ENCODE data around the gene ARHGAP6. TPM values are rescaled to one million over a fixed set of nuclear protein-coding genes. Genes with fewer than 3 reads are reported as not detected.

Gene ARHGAP6
- total RNA-seq, 2 experiments from 2014 or later: not detected

- no peak for ATAC-seq
- no peak overlapping the region for H3K27ac Mint-ChIP-seq
- no peak for DNase-seq
- no peaks in the 10 kb centered on the region for H3K4me1 Mint-ChIP-seq (ENCODE audit: low read depth)
- H3K36me3 Mint-ChIP-seq (ENCODE audit: low read depth): no peaks in the 10 kb centered on the region
- POLR2A ChIA-PET: no interaction called here
- intact Hi-C loops (cut with micrococcal nuclease): no loop called here
- H3K9me3 Mint-ChIP-seq: no peaks in the 10 kb centered on the region
- CTCF ChIA-PET: no interaction called here
- H3K27me3 Mint-ChIP-seq: no peaks in the 10 kb centered on the region
- TF ChIP-seq, protein P1, sequence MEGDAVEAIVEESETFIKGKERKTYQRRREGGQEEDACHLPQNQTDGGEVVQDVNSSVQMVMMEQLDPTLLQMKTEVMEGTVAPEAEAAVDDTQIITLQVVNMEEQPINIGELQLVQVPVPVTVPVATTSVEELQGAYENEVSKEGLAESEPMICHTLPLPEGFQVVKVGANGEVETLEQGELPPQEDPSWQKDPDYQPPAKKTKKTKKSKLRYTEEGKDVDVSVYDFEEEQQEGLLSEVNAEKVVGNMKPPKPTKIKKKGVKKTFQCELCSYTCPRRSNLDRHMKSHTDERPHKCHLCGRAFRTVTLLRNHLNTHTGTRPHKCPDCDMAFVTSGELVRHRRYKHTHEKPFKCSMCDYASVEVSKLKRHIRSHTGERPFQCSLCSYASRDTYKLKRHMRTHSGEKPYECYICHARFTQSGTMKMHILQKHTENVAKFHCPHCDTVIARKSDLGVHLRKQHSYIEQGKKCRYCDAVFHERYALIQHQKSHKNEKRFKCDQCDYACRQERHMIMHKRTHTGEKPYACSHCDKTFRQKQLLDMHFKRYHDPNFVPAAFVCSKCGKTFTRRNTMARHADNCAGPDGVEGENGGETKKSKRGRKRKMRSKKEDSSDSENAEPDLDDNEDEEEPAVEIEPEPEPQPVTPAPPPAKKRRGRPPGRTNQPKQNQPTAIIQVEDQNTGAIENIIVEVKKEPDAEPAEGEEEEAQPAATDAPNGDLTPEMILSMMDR (IDR thresholded peaks at IDR 0.05): no peak
- no peak overlapping the region for H3K4me3 Mint-ChIP-seq
Measured at GRCh38 chrX:11305641-11306040, 360.1 kb downstream of the ARHGAP6 start.

- Mint-ChIP-seq H3K27ac (no peak overlapping the region), H3K4me3 (no peak overlapping the region), H3K36me3 (ENCODE audit: low read depth) (no peaks in the 10 kb centered on the region), H3K9me3 (no peaks in the 10 kb centered on the region), H3K27me3 (no peaks in the 10 kb centered on the region), H3K4me1 (ENCODE audit: low read depth) (no peaks in the 10 kb centered on the region)
- DNase-seq (no peak), ATAC-seq (no peak)
- intact Hi-C loops (cut with micrococcal nuclease): no loop called here
- ChIA-PET POLR2A (no interaction called here), CTCF (no interaction called here)
- TF ChIP-seq, protein P1 (IDR thresholded peaks at IDR 0.05): no peak
Measured at GRCh38 chrX:11304829-11305228, 360.9 kb downstream of the ARHGAP6 start.

GRCh38 chrX:11298600-11298999 is 367.1 kb downstream of the ARHGAP6 start:
- Mint-ChIP-seq H3K4me1 (ENCODE audit: low read depth) (no peaks in the 10 kb centered on the region), H3K4me3 (no peak overlapping the region), H3K27me3 (no peaks in the 10 kb centered on the region), H3K36me3 (ENCODE audit: low read depth) (no peaks in the 10 kb centered on the region), H3K27ac (no peak overlapping the region), H3K9me3 (no peaks in the 10 kb centered on the region)
- ATAC-seq: no peak
- intact Hi-C loops (cut with micrococcal nuclease): no loop called here
- DNase-seq: no peak
- CTCF ChIA-PET: no interaction called here
- POLR2A ChIA-PET: no interaction called here
- TF ChIP-seq, protein P1 (IDR thresholded peaks at IDR 0.05): no peak

- POLR2A ChIA-PET: no interaction called here
- CTCF ChIA-PET: no interaction called here
- no peaks in the 10 kb centered on the region for H3K27me3 Mint-ChIP-seq
Measured at GRCh38 chrX:11296051-11296450, 369.7 kb downstream of the ARHGAP6 start.

GRCh38 chrX:11293113-11293512 is 372.6 kb downstream of the ARHGAP6 start, which contains the start of gene AMELX:
Gene AMELX (plus strand): TSS chrX:11293413. CDS start chrX:11294789, 1,376 bp downstream.
- no peaks in the 10 kb centered on the region for H3K36me3 Mint-ChIP-seq (ENCODE audit: low read depth)
- TF ChIP-seq, protein P1 (IDR thresholded peaks at IDR 0.05): no peak
- H3K27me3 Mint-ChIP-seq: no peaks in the 10 kb centered on the region
- DNase-seq (no peak), ATAC-seq (no peak)
- CTCF ChIA-PET: no interaction called here
- no peaks in the 10 kb centered on the region for H3K4me1 Mint-ChIP-seq (ENCODE audit: low read depth)
- H3K9me3 Mint-ChIP-seq: no peaks in the 10 kb centered on the region
- POLR2A ChIA-PET: no interaction called here
- intact Hi-C loops (cut with micrococcal nuclease): no loop called here
- no peak within 1 kb of the TSS for H3K27ac Mint-ChIP-seq
- H3K4me3 Mint-ChIP-seq: no peak within 1 kb of the TSS

More at GRCh38 chrX:11296051-11296450, 369.7 kb downstream of the ARHGAP6 start:
- TF ChIP-seq, protein P1 (IDR thresholded peaks at IDR 0.05): no peak
- no peak for ATAC-seq
- no peaks in the 10 kb centered on the region for H3K4me1 Mint-ChIP-seq (ENCODE audit: low read depth)
- no peaks in the 10 kb centered on the region for H3K36me3 Mint-ChIP-seq (ENCODE audit: low read depth)
- H3K4me3 Mint-ChIP-seq: no peak overlapping the region
- H3K27ac Mint-ChIP-seq: no peak overlapping the region
- DNase-seq: no peak
- no peaks in the 10 kb centered on the region for H3K9me3 Mint-ChIP-seq
- intact Hi-C loops (cut with micrococcal nuclease): no loop called here

All from activated CD8-positive, alpha-beta T cell treated with anti-CD3 and anti-CD28 coated beads for 36 hours (primary cell).